HCEC 1CT (cell line): ENCODE measurements around the gene OLA1.

Experiments used
- DNase-seq: peaks from one replicate; pipeline ENCODE4 v3.0.0-alpha.2; 2017

OLA1 gene

GRCh38 chr2:174117951-174118930, 130.1 kb downstream of the OLA1 start:
- peak; percentile 94 for DNase-seq

- DNase-seq = no peak
These were observed 136.3 kb downstream of the OLA1 start for GRCh38 chr2:174112073-174112472.

- no peak for DNase-seq
These were observed 139.8 kb downstream of the OLA1 start for GRCh38 chr2:174108579-174108978.

- no peak for DNase-seq
These were observed 141.6 kb downstream of the OLA1 start for GRCh38 chr2:174106736-174107135.

GRCh38 chr2:174094542-174094941, 153.8 kb downstream of the OLA1 start:
- DNase-seq = no peak

- no peak for DNase-seq
These were observed 157.9 kb downstream of the OLA1 start for GRCh38 chr2:174090476-174090875.

GRCh38 chr2:174088706-174089460, 159.4 kb downstream of the OLA1 start:
- no peak for DNase-seq

- no peak for DNase-seq
These were observed 161.6 kb downstream of the OLA1 start for GRCh38 chr2:174086708-174087107.

- DNase-seq = no peak
These were observed 162.6 kb downstream of the OLA1 start for GRCh38 chr2:174085781-174086180.

GRCh38 chr2:174083843-174084458, 164.4 kb downstream of the OLA1 start:
- no peak for DNase-seq

- DNase-seq = no peak
These were observed 167.6 kb downstream of the OLA1 start for GRCh38 chr2:174080672-174081121.

- DNase-seq = peak; percentile 23
These were observed 170.1 kb downstream of the OLA1 start for GRCh38 chr2:174078275-174078674.

- DNase-seq = no peak
These were observed 171.4 kb downstream of the OLA1 start for GRCh38 chr2:174076975-174077374.

GRCh38 chr2:174076040-174076439, 172.3 kb downstream of the OLA1 start:
- no peak for DNase-seq

GRCh38 chr2:174074831-174075230, 173.5 kb downstream of the OLA1 start:
- DNase-seq = no peak

GRCh38 chr2:174072857-174073256, 175.5 kb downstream of the OLA1 start:
- DNase-seq = no peak

GRCh38 chr2:174072069-174072468, 176.3 kb downstream of the OLA1 start:
- DNase-seq = no peak

GRCh38 chr2:174071321-174071720, 177.0 kb downstream of the OLA1 start:
- no peak for DNase-seq

- no peak for DNase-seq
These were observed 178.1 kb downstream of the OLA1 start for GRCh38 chr2:174070281-174070680.

- DNase-seq = no peak
These were observed 180.5 kb downstream of the OLA1 start for GRCh38 chr2:174067815-174068214.

GRCh38 chr2:174066871-174067270, 181.5 kb downstream of the OLA1 start:
- DNase-seq = no peak

- DNase-seq = no peak
These were observed 184.7 kb downstream of the OLA1 start for GRCh38 chr2:174063492-174064092.

GRCh38 chr2:174062934-174063333, 185.4 kb downstream of the OLA1 start:
- no peak for DNase-seq
